Coronary artery (tissue), 2 donors: ENCODE data around the gene HRK.

ENCODE experiments used
- DNase-seq: peaks from one replicate; pipeline ENCODE4 v3.0.0-alpha.2; 2017; ENCODE audit warnings: low spot score
- H3K27ac ChIP-seq, 2 donors: fragments of 200-600 bp; sonication (generic); one replicate each; pipeline ENCODE4 v1.5.1; 2016 to 2019
- H3K4me3 ChIP-seq: fragments of 200-600 bp; sonication (generic); 2 replicates; pipeline ENCODE4 v1.5.1; 2016; ENCODE audit warnings: mild to moderate bottlenecking, moderate library complexity
- TF ChIP-seq, protein P1 (sequence below): fragments of 200-600 bp; sonication (generic); IDR thresholded peaks from one replicate; pipeline ENCODE4 v1.5.1; 2019; ENCODE audit warnings: antibody characterized with exemption

The HRK gene

GRCh38 chr12:116915326-116915725, 34.1 kb upstream of the HRK start:
- Histone ChIP-seq H3K27ac (no peak overlapping the region), H3K4me3 (no peak overlapping the region)
- TF ChIP-seq, protein P1, sequence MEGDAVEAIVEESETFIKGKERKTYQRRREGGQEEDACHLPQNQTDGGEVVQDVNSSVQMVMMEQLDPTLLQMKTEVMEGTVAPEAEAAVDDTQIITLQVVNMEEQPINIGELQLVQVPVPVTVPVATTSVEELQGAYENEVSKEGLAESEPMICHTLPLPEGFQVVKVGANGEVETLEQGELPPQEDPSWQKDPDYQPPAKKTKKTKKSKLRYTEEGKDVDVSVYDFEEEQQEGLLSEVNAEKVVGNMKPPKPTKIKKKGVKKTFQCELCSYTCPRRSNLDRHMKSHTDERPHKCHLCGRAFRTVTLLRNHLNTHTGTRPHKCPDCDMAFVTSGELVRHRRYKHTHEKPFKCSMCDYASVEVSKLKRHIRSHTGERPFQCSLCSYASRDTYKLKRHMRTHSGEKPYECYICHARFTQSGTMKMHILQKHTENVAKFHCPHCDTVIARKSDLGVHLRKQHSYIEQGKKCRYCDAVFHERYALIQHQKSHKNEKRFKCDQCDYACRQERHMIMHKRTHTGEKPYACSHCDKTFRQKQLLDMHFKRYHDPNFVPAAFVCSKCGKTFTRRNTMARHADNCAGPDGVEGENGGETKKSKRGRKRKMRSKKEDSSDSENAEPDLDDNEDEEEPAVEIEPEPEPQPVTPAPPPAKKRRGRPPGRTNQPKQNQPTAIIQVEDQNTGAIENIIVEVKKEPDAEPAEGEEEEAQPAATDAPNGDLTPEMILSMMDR, result no peak
- DNase-seq, result no peak

- Histone ChIP-seq H3K27ac (peak within 1 kb of the TSS; percentile 84 to 85), H3K4me3 (peak within 1 kb of the TSS; percentile 93)
- TF ChIP-seq, protein P1, result no peak
- peak; percentile 80 for DNase-seq
Observed at GRCh38 chr12:116910645-116911451, 29.6 kb upstream of the HRK start, which contains the start of gene FBXW8. TSS of gene FBXW8 (plus strand) at chr12:116910950. CDS start at chr12:116911038, 88 bp downstream.

DNA sequence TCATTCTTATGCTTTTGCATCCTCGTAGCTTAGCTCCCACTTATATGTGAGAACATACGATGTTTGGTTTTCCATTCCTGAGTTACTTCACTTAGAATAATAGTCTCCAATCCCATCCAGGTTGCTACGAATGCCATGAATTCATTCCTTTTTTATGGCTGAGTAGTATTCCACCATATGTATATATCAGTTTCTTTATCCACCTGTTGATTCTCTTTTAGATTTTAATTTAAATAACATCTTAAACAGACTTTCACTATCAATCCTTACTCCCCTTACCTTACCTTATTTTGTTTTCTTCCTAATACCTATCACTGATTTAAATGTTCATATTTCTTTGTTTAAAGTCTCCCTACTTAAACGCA, 29.0 kb upstream of the HRK start:
- Histone ChIP-seq H3K27ac (no peak overlapping the region), H3K4me3 (peak overlapping the region; percentile 93)
- TF ChIP-seq, protein P1, result no peak
- DNase-seq, result no peak

- H3K4me3 ChIP-seq, result no peak overlapping the region
- TF ChIP-seq, protein P1, result no peak
- no peak overlapping the region for H3K27ac ChIP-seq
- no peak for DNase-seq
Observed at GRCh38 chr12:116906285-116906684, 25.0 kb upstream of the HRK start.

- Histone ChIP-seq H3K27ac (no peak overlapping the region), H3K4me3 (no peak overlapping the region)
- TF ChIP-seq, protein P1, result no peak
- DNase-seq, result no peak
Observed at GRCh38 chr12:116903818-116904217, 22.6 kb upstream of the HRK start.

- Histone ChIP-seq H3K27ac (no peak overlapping the region), H3K4me3 (no peak overlapping the region)
- no peak for DNase-seq
- TF ChIP-seq, protein P1, result no peak
Observed at GRCh38 chr12:116901612-116902011, 20.4 kb upstream of the HRK start.

DNA sequence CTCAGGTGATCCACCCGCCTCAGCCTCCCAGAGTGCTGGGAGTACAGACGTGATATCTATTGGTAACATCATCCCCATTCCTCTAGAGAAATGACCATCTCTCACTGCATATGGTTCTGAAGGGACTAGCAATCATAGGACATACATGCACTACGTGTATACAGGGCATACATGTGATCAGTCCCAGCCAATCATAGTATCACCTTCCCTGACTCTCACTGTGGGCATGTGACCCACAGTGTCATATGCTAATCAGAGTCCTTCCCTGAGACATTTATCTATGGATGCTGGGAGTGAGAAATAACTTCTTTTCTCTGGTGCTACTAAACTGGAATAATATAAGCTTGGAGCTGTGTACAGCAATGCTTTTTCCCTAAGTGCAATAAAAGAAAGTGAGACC, 17.4 kb upstream of the HRK start:
- H3K4me3 ChIP-seq, result no peak overlapping the region
- DNase-seq, result no peak
- TF ChIP-seq, protein P1, result no peak
- no peak overlapping the region for H3K27ac ChIP-seq
